OCI-LY1 (cell line): ENCODE data around the gene AGFG1.

Experiments used
- H2AFZ ChIP-seq: fragments of 200-600 bp; sonication (generic), shearing (Covaris generic); 2 replicates; pipeline ENCODE4 v1.6.0; 2014; ENCODE audit warnings: antibody characterized with exemption, mild to moderate bottlenecking, low read length
- H3F3A ChIP-seq: fragments of 200-600 bp; sonication (generic), shearing (Covaris generic); 2 replicates; pipeline ENCODE4 v1.6.0; 2014; ENCODE audit warnings: mild to moderate bottlenecking, antibody characterized with exemption, low read length, moderate library complexity; ENCODE audit not compliant: insufficient read depth
- H3K27ac ChIP-seq: fragments of 200-600 bp; sonication (generic); 2 replicates; pipeline ENCODE4 v1.5.1; 2014; ENCODE audit warnings: low read length, mixed run types, mild to moderate bottlenecking, low read depth; ENCODE audit not compliant: poor library complexity, severe bottlenecking
- H3K27me3 ChIP-seq: fragments of 200-600 bp; sonication (generic); 2 replicates; pipeline ENCODE4 v1.6.0; 2014; ENCODE audit warnings: antibody characterized with exemption, mild to moderate bottlenecking, low read length, moderate library complexity; ENCODE audit not compliant: insufficient read depth
- H3K36me3 ChIP-seq: fragments of 200-600 bp; sonication (generic); 2 replicates; pipeline ENCODE4 v1.6.1; 2014; ENCODE audit warnings: mild to moderate bottlenecking, antibody characterized with exemption, low read length, moderate library complexity, mixed read lengths; ENCODE audit not compliant: insufficient read depth
- H3K4me1 ChIP-seq: fragments of 200-600 bp; sonication (generic); 2 replicates; pipeline ENCODE4 v1.5.1; 2014; ENCODE audit warnings: mild to moderate bottlenecking, low read length, moderate library complexity; ENCODE audit not compliant: insufficient read depth, severe bottlenecking
- H3K4me2 ChIP-seq: fragments of 200-600 bp; sonication (generic), shearing (Covaris generic); 2 replicates; pipeline ENCODE4 v1.6.1; 2014; ENCODE audit warnings: low read length
- H3K4me3 ChIP-seq: fragments of 200-600 bp; sonication (generic); 2 replicates; pipeline ENCODE4 v1.5.1; 2014; ENCODE audit warnings: low read length, low read depth, mild to moderate bottlenecking, mixed read lengths; ENCODE audit not compliant: poor library complexity, severe bottlenecking
- H3K79me2 ChIP-seq: fragments of 200-600 bp; shearing (Covaris generic); 2 replicates; pipeline ENCODE4 v1.6.1; 2016; ENCODE audit warnings: mixed run types, low read length, mixed read lengths; ENCODE audit not compliant: insufficient read depth
- H3K9ac ChIP-seq: fragments of 200-600 bp; sonication (generic), shearing (Covaris generic); 2 replicates; pipeline ENCODE4 v1.6.1; 2014; ENCODE audit warnings: mild to moderate bottlenecking, low read length, mixed read lengths
- H3K9me2 ChIP-seq: fragments of 200-600 bp; sonication (generic), shearing (Covaris generic); 2 replicates; pipeline ENCODE4 v1.6.1; 2014; ENCODE audit warnings: low read depth, mild to moderate bottlenecking, low read length, mixed read lengths
- H3K9me3 ChIP-seq: fragments of 200-600 bp; shearing (Covaris generic); 2 replicates; pipeline ENCODE4 v1.6.1; 2014; ENCODE audit warnings: low read length, mixed read lengths
- H4K20me1 ChIP-seq: fragments of 200-600 bp; sonication (generic), shearing (Covaris generic); 2 replicates; pipeline ENCODE4 v1.6.0; 2016; ENCODE audit warnings: mild to moderate bottlenecking, low read length; ENCODE audit not compliant: insufficient read depth
- EZH2 ChIP-seq: fragments of 200-600 bp; sonication (generic), shearing (Covaris generic); IDR thresholded peaks from 2 replicates; pipeline ENCODE4 v1.8.0; 2017; ENCODE audit warnings: borderline replicate concordance, mixed run types, mild to moderate bottlenecking, antibody characterized with exemption, low read length, moderate library complexity, mixed read lengths
- TF ChIP-seq, protein P1 (sequence below): fragments of 200-600 bp; sonication (generic), shearing (Covaris generic); IDR thresholded peaks from 2 replicates; pipeline ENCODE4 v1.5.1; 2017; ENCODE audit warnings: mild to moderate bottlenecking, antibody characterized with exemption, low read length, moderate library complexity, mixed read lengths

Gene AGFG1

DNA sequence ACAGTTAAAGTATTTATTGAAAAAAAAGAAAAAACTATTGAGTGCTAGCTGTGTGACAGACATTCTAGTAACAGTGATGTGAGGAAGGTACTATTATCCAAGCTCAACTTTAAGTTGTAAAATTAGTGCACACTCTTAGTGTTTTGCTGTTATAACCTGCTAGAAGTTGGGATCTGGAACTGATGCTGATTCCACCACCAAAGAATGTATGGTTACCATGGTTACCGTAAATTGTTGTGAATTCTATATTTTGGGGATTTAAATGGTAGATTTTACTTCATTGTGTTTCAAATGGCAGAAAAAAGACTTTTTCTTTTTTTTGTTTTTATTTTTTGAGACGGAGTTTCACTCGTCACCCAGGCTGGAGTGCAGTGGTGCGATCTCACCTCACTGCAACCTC lies 5.3 kb downstream of the AGFG1 start:
- Histone ChIP-seq H3K27ac (no peak overlapping the region), H3K36me3 (no peaks in the 10 kb centered on the region), H3K4me1 (peaks cover 46% of the 10 kb centered on the region)

DNA sequence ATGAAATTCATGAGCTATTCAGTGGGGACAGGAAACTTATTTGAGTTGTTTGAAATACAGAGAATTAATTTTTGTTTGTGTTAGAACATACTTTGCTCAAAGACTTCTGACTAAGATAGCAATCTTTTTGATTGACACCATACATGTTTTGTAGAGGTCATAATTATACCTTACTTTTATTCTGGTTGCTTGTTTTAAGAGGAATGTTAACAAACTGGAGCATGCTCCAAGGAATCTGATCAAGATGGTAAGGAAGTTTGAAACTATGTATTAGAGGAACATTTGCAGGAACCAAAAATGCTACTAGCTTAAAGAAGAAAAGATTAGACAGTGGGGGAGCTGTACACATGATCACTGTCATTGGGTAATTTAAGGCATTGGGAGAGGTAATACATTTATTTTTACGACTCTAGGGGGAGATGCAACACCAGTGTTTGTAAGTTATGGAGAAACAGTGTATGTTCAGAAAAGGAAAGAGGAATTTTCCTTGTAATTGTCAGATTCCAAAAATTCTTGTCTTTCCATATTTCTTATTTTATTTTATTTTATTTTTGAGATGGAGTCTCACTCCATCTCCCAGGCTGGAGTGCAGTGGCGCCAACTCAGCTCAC lies 8.0 kb downstream of the AGFG1 start:
- Histone ChIP-seq H3K9me2 (no peaks in the 10 kb centered on the region), H3K4me2 (no peak overlapping the region), H3K36me3 (no peaks in the 10 kb centered on the region), H3K9me3 (no peaks in the 10 kb centered on the region), H3F3A (no peaks in the 10 kb centered on the region), H3K27me3 (no peaks in the 10 kb centered on the region), H3K9ac (no peak overlapping the region), H2AFZ (no peak overlapping the region), H3K4me3 (no peak overlapping the region), H3K79me2 (peaks cover 70% of the 10 kb centered on the region), H3K4me1 (peaks cover 43% of the 10 kb centered on the region), H4K20me1 (no peaks in the 10 kb centered on the region; the same call in 1 of the 2 replicates), H3K27ac (no peak overlapping the region)
- TF ChIP-seq EZH2: no peak
- TF ChIP-seq, protein P1, sequence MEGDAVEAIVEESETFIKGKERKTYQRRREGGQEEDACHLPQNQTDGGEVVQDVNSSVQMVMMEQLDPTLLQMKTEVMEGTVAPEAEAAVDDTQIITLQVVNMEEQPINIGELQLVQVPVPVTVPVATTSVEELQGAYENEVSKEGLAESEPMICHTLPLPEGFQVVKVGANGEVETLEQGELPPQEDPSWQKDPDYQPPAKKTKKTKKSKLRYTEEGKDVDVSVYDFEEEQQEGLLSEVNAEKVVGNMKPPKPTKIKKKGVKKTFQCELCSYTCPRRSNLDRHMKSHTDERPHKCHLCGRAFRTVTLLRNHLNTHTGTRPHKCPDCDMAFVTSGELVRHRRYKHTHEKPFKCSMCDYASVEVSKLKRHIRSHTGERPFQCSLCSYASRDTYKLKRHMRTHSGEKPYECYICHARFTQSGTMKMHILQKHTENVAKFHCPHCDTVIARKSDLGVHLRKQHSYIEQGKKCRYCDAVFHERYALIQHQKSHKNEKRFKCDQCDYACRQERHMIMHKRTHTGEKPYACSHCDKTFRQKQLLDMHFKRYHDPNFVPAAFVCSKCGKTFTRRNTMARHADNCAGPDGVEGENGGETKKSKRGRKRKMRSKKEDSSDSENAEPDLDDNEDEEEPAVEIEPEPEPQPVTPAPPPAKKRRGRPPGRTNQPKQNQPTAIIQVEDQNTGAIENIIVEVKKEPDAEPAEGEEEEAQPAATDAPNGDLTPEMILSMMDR: peak; percentile 52; the same call in 1 of the 2 replicates

More for the DNA sequence above, 5.3 kb downstream of the AGFG1 start:
- no peak for TF ChIP-seq EZH2
- TF ChIP-seq, protein P1: no peak
- peaks cover 3% of the 10 kb centered on the region; the same call in 1 of the 2 replicates for H4K20me1 ChIP-seq
- no peaks in the 10 kb centered on the region for H3F3A ChIP-seq
- peaks cover 66% of the 10 kb centered on the region for H3K79me2 ChIP-seq
- H3K9ac ChIP-seq: no peak overlapping the region
- no peaks in the 10 kb centered on the region for H3K27me3 ChIP-seq
- no peak overlapping the region for H3K4me3 ChIP-seq
- H3K4me2 ChIP-seq: no peak overlapping the region
- no peaks in the 10 kb centered on the region for H3K9me2 ChIP-seq
- H2AFZ ChIP-seq: no peak overlapping the region
- H3K9me3 ChIP-seq: no peaks in the 10 kb centered on the region

DNA sequence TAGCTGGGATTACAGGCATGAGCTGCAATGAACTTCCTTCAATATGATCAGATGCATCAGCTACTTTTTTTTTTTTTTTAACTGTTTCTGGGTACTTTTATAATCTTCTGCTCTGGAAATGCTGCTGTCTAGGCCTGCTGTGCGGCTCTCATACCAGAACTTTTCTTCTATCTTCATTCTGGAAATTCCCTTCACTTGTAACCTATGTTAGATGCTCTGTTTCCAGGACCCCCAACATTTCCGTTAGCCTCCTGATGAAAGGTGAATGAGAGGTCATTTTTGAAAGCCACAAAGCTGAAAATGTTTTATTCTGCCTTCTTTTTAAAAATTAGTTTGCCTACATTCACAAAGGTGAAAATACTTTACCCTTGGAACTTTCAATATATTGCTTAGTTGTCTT lies 8.6 kb downstream of the AGFG1 start:
- Histone ChIP-seq H3K9ac (no peak overlapping the region), H3F3A (no peaks in the 10 kb centered on the region), H3K36me3 (no peaks in the 10 kb centered on the region), H3K79me2 (peaks cover 69% of the 10 kb centered on the region), H3K4me2 (no peak overlapping the region), H2AFZ (no peak overlapping the region), H3K4me3 (no peak overlapping the region), H3K27me3 (no peaks in the 10 kb centered on the region), H3K4me1 (peaks cover 43% of the 10 kb centered on the region), H3K9me2 (no peaks in the 10 kb centered on the region), H3K27ac (peak overlapping the region; percentile 21), H4K20me1 (no peaks in the 10 kb centered on the region; the same call in 1 of the 2 replicates), H3K9me3 (no peaks in the 10 kb centered on the region)
- no peak for TF ChIP-seq EZH2
- TF ChIP-seq, protein P1: no peak
